Measurements from ENCODE around the gene INPP4A.

GRCh38 chr2:98524168-98524567 lies 79.5 kb downstream of the INPP4A start:
- TF ChIP-seq CTCF (IDR thresholded peaks at IDR 0.05), result no peak
- TF ChIP-seq POLR2A (IDR thresholded peaks at IDR 0.05), result no peak

All from esophagus squamous epithelium (tissue), 4 donors.